Fibroblast of skin of abdomen (primary cell): ENCODE data around the gene SPAM1.
"Not testable (repeated sequence)": the region's sequence is repeated elsewhere in the genome, so short reads cannot be mapped to it uniquely, and the experiment has no call there.

Experiments
- DNase-seq: peaks from one replicate; pipeline ENCODE4 v3.0.0-alpha.2; 2013

SPAM1 gene

GRCh38 chr7:123958186-123958703, 33.2 kb downstream of the SPAM1 start:
- DNase-seq = no peak

- DNase-seq = no peak
Measured at GRCh38 chr7:123961771-123962170, 36.7 kb downstream of the SPAM1 start.

- no peak for DNase-seq
Measured at GRCh38 chr7:123966936-123967335, 41.9 kb downstream of the SPAM1 start.

- DNase-seq = no peak
Measured at GRCh38 chr7:123972045-123972444, 47.0 kb downstream of the SPAM1 start.

- no peak for DNase-seq
Measured at GRCh38 chr7:123972831-123973230, 47.8 kb downstream of the SPAM1 start.

- no peak for DNase-seq
Measured at GRCh38 chr7:123974326-123974908, 49.4 kb downstream of the SPAM1 start.

GRCh38 chr7:123975084-123975483, 50.0 kb downstream of the SPAM1 start:
- no peak for DNase-seq

- no peak for DNase-seq
Measured at GRCh38 chr7:123977081-123977480, 52.0 kb downstream of the SPAM1 start.

- no peak for DNase-seq
Measured at GRCh38 chr7:123979876-123980275, 54.8 kb downstream of the SPAM1 start.

- DNase-seq = no peak
Measured at GRCh38 chr7:123987445-123987844, 62.4 kb downstream of the SPAM1 start.

GRCh38 chr7:123992913-123993518, 68.0 kb downstream of the SPAM1 start:
- DNase-seq = no peak

- no peak for DNase-seq
Measured at GRCh38 chr7:123993996-123994395, 69.0 kb downstream of the SPAM1 start.

- no peak for DNase-seq
Measured at GRCh38 chr7:123994449-123994848, 69.4 kb downstream of the SPAM1 start.

GRCh38 chr7:123995617-123996326, 70.7 kb downstream of the SPAM1 start:
- DNase-seq = no peak

- no peak for DNase-seq
Measured at GRCh38 chr7:123996327-123996625, 71.2 kb downstream of the SPAM1 start.

- DNase-seq = no peak
Measured at GRCh38 chr7:123998921-123999320, 73.9 kb downstream of the SPAM1 start.

- DNase-seq = no peak
Measured at GRCh38 chr7:123999703-124000102, 74.7 kb downstream of the SPAM1 start.

GRCh38 chr7:124008296-124008695, 83.3 kb downstream of the SPAM1 start:
- DNase-seq = not testable (repeated sequence)

GRCh38 chr7:124009321-124009720, 84.3 kb downstream of the SPAM1 start:
- DNase-seq = no peak
